H9 (cell line): Measurements from ENCODE around the gene IVL. TPM values are rescaled to one million over a fixed set of nuclear protein-coding genes. Genes with fewer than 3 reads are reported as not detected.

ENCODE experiments used
- DNase-seq: peaks from one replicate; pipeline ENCODE4 v3.0.0-alpha.2; 2017
- H2AFZ ChIP-seq: one replicate; pipeline ENCODE4 v1.6.1; 2013; ENCODE audit warnings: mild to moderate bottlenecking, low read length, control low read depth, moderate library complexity
- H2AK5ac ChIP-seq: 2 replicates; pipeline ENCODE4 v1.6.1; 2013; ENCODE audit warnings: low read length, control low read depth, mixed read lengths; ENCODE audit not compliant: insufficient read length
- H2BK120ac ChIP-seq: one replicate; pipeline ENCODE4 v1.6.1; 2013; ENCODE audit warnings: low read depth, mild to moderate bottlenecking, low read length, control low read depth, inconsistent platforms; ENCODE audit not compliant: poor library complexity, severe bottlenecking
- H2BK12ac ChIP-seq: 2 replicates; pipeline ENCODE4 v1.6.1; 2013; ENCODE audit warnings: low read length, control low read depth, mixed read lengths, low read depth; ENCODE audit not compliant: insufficient read length
- H2BK15ac ChIP-seq: 2 replicates; pipeline ENCODE4 v1.6.1; 2013; ENCODE audit warnings: low read depth, low read length, control low read depth
- H2BK20ac ChIP-seq: one replicate; pipeline ENCODE4 v1.6.1; 2013; ENCODE audit warnings: low read depth, mild to moderate bottlenecking, low read length, control low read depth, inconsistent platforms; ENCODE audit not compliant: poor library complexity, severe bottlenecking
- H2BK5ac ChIP-seq: 2 replicates; pipeline ENCODE4 v1.6.1; 2013; ENCODE audit warnings: low read length, control low read depth, mixed read lengths; ENCODE audit not compliant: insufficient read length
- H3K14ac ChIP-seq: 2 replicates; pipeline ENCODE4 v1.6.1; 2013; ENCODE audit warnings: low read length, control low read depth; ENCODE audit not compliant: insufficient read depth
- H3K18ac ChIP-seq: 2 replicates; pipeline ENCODE4 v1.6.1; 2013; ENCODE audit warnings: low read depth, mild to moderate bottlenecking, mixed read lengths, low read length, control low read depth; ENCODE audit not compliant: insufficient read length
- H3K23ac ChIP-seq: 2 replicates; pipeline ENCODE4 v1.6.1; 2013; ENCODE audit warnings: low read length, control low read depth, mixed read lengths, low read depth; ENCODE audit not compliant: insufficient read length
- H3K23me2 ChIP-seq: 2 replicates; pipeline ENCODE4 v1.6.1; 2013; ENCODE audit warnings: low read depth, mild to moderate bottlenecking, mixed read lengths, low read length, control low read depth; ENCODE audit not compliant: insufficient read length, poor library complexity, severe bottlenecking
- H3K27ac ChIP-seq: 2 replicates; pipeline ENCODE4 v1.5.1; 2013; ENCODE audit warnings: low read length, control low read depth, mixed read lengths, low read depth; ENCODE audit not compliant: insufficient read length
- H3K27me3 ChIP-seq: 2 replicates; pipeline ENCODE4 v1.6.1; 2013; ENCODE audit warnings: low read length, control low read depth, inconsistent platforms; ENCODE audit not compliant: insufficient read depth
- H3K4ac ChIP-seq: 2 replicates; pipeline ENCODE4 v1.6.1; 2013; ENCODE audit warnings: low read depth, mild to moderate bottlenecking, control low read depth, inconsistent platforms, low read length, moderate library complexity
- H3K4me1 ChIP-seq: 2 replicates; pipeline ENCODE4 v1.6.1; 2013; ENCODE audit warnings: low read length, control low read depth, inconsistent platforms; ENCODE audit not compliant: insufficient read depth
- H3K4me2 ChIP-seq: 2 replicates; pipeline ENCODE4 v1.6.1; 2013; ENCODE audit warnings: low read length, control low read depth, mixed read lengths; ENCODE audit not compliant: insufficient read length, insufficient read depth
- H3K56ac ChIP-seq: 2 replicates; pipeline ENCODE4 v1.6.1; 2013; ENCODE audit warnings: low read depth, mild to moderate bottlenecking, mixed read lengths, low read length, control low read depth; ENCODE audit not compliant: insufficient read length
- H3K79me1 ChIP-seq: 2 replicates; pipeline ENCODE4 v1.6.1; 2013; ENCODE audit warnings: low read depth, mild to moderate bottlenecking, moderate library complexity, low read length, control low read depth, inconsistent platforms; ENCODE audit not compliant: insufficient read depth, poor library complexity, severe bottlenecking
- H3K79me2 ChIP-seq: 2 replicates; pipeline ENCODE4 v1.6.1; 2013; ENCODE audit warnings: low read length, control low read depth, inconsistent platforms; ENCODE audit not compliant: insufficient read depth
- H3K9ac ChIP-seq: 2 replicates; pipeline ENCODE4 v1.6.1; 2013; ENCODE audit warnings: low read length, control low read depth, mixed read lengths; ENCODE audit not compliant: insufficient read length; ENCODE audit errors: extremely low read depth
- H3K9me3 ChIP-seq: one replicate; pipeline ENCODE4 v1.6.1; 2013; ENCODE audit warnings: low read depth, low read length, inconsistent platforms; ENCODE audit not compliant: control insufficient read depth
- H3T11ph ChIP-seq: one replicate; pipeline ENCODE4 v1.6.1; 2013; ENCODE audit warnings: mild to moderate bottlenecking, low read length, control low read depth, inconsistent platforms
- H4K20me1 ChIP-seq: one replicate; pipeline ENCODE4 v1.6.1; 2013; ENCODE audit not compliant: control insufficient read depth, insufficient read length, insufficient read depth
- H4K5ac ChIP-seq: 2 replicates; pipeline ENCODE4 v1.6.1; 2013; ENCODE audit warnings: low read depth, mild to moderate bottlenecking, mixed read lengths, low read length, control low read depth; ENCODE audit not compliant: insufficient read length
- H4K8ac ChIP-seq: replicated peaks from 2 replicates; pipeline ENCODE4 v1.6.1; 2013; ENCODE audit warnings: low read length, control low read depth, mixed read lengths, low read depth; ENCODE audit not compliant: insufficient read length
- H4K91ac ChIP-seq: 2 replicates; pipeline ENCODE4 v1.6.1; 2013; ENCODE audit warnings: low read depth, mild to moderate bottlenecking, moderate library complexity, mixed read lengths, low read length, control low read depth; ENCODE audit not compliant: insufficient read length
- H3K27ac Mint-ChIP-seq, 3 experiments: 2 replicates in 2 of 3; 3 replicates in 1 of 3; pipeline ENCODE4 v1.8.0; 2020 to 2021; ENCODE audit warnings: mixed read lengths in 3 of 3, mild to moderate bottlenecking in 1 of 3, moderate library complexity in 1 of 3
- H3K27me3 Mint-ChIP-seq: 2 replicates; pipeline ENCODE4 v1.8.0; 2021; ENCODE audit warnings: low read depth, mild to moderate bottlenecking, moderate library complexity, mixed read lengths
- H3K36me3 Mint-ChIP-seq, 3 experiments: 2 replicates in 2 of 3; 3 replicates in 1 of 3; pipeline ENCODE4 v1.8.0; 2020 to 2021; ENCODE audit warnings: low read depth in 3 of 3, mixed read lengths in 3 of 3; ENCODE audit not compliant: insufficient read depth in 1 of 3
- H3K4me1 Mint-ChIP-seq, 2 experiments: 2 replicates each; pipeline ENCODE4 v1.8.0; 2020; ENCODE audit warnings: mixed read lengths in 2 of 2
- H3K4me3 Mint-ChIP-seq, 2 experiments: 2 replicates in 1 of 2; 3 replicates in 1 of 2; pipeline ENCODE4 v1.8.0; 2020 to 2021; ENCODE audit warnings: mild to moderate bottlenecking in 2 of 2, mixed read lengths in 2 of 2, moderate library complexity in 1 of 2
- H3K9me3 Mint-ChIP-seq, 2 experiments: 2 replicates in 1 of 2; 3 replicates in 1 of 2; pipeline ENCODE4 v1.8.0; 2020; ENCODE audit warnings: mild to moderate bottlenecking in 2 of 2, mixed read lengths in 2 of 2, moderate library complexity in 1 of 2
- CTCF ChIP-seq: fragments of 200-600 bp; sonication (generic); conservative IDR thresholded peaks from 3 replicates; pipeline ENCODE4 v1.8.0; 2021; ENCODE audit warnings: antibody characterized with exemption, mild to moderate bottlenecking
- WGBS: extraction: QIAGEN DNeasy Blood & Tissue Kit; methylation state at CpG from one replicate; pipeline ENCODE4 v1.1.7; 2013; ENCODE audit warnings: missing lambda C conversion rate, low lambda C conversion rate, mixed read lengths; ENCODE audit not compliant: insufficient read length; ENCODE audit errors: extremely low coverage; 5-methylcytosine and 5-hydroxymethylcytosine counted together
- total RNA-seq: library from RNA; stranded (reverse); gene quantifications from 2 replicates; pipeline ENCODE4 v1.2.1, GENCODE V29; 2021

IVL gene
- total RNA-seq, 1 experiment from 2014 or later: not detected

GRCh38 chr1:152860129-152860528 is 48.2 kb upstream of the IVL start:
- Histone ChIP-seq H3K23me2 (no peaks in the 10 kb centered on the region), H3K23ac (no peak overlapping the region), H3K14ac (no peak overlapping the region), H3K56ac (no peak overlapping the region), H3K18ac (no peak overlapping the region), H2BK20ac (no peak overlapping the region), H3K27me3 (no peaks in the 10 kb centered on the region), H2BK120ac (no peak overlapping the region), H3K79me2 (no peaks in the 10 kb centered on the region), H4K8ac (no peak overlapping the region), H3K4me2 (no peak overlapping the region), H3T11ph (no peak overlapping the region), H3K9ac (no peak overlapping the region), H4K5ac (no peak overlapping the region), H4K20me1 (no peaks in the 10 kb centered on the region), H3K9me3 (peaks cover 82% of the 10 kb centered on the region), H2BK12ac (no peak overlapping the region), H4K91ac (no peak overlapping the region), H2BK15ac (no peak overlapping the region), H2BK5ac (no peak overlapping the region), H2AK5ac (no peak overlapping the region), H3K4me1 (no peaks in the 10 kb centered on the region), H3K79me1 (no peaks in the 10 kb centered on the region), H2AFZ (no peak overlapping the region), H3K4ac (no peak overlapping the region), H3K27ac (no peak overlapping the region)
- no peaks in the 10 kb centered on the region for H3K4me1 Mint-ChIP-seq
- 100% methylated on average over 1 of the region's 3 CpGs for WGBS
- TF ChIP-seq CTCF: no peak
- peaks cover 80 to 82% of the 10 kb centered on the region in 2 experiments for H3K9me3 Mint-ChIP-seq
- no peak overlapping the region for H3K27ac Mint-ChIP-seq
- no peak overlapping the region for H3K4me3 Mint-ChIP-seq
- DNase-seq: no peak
- no peaks in the 10 kb centered on the region for H3K27me3 Mint-ChIP-seq
- peaks cover 2 to 18% (median 12%) of the 10 kb centered on the region in 3 experiments; a peak in 6 of 7 replicates for H3K36me3 Mint-ChIP-seq
